ENCODE data around the gene COX20.

Gene COX20

DNA sequence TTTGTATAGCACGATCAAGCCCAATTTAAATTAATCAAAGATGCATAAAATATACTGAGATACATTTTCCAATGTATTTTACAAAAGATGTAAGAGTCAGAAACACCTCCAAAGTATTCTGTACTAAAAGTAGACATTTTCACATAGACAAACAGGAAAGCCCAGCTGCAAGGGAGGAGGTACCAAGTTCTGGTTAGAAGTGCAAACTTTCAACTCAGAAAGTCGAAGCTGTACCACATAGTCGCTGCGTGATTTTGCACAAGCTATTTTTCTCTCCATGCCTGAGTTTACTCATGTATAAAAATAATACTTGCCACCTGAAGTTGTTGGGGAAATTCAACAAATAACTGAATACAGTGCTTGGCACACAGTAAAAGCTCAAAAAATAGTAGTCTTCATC, 34.5 kb downstream of the COX20 start:
- DNase-seq (ENCODE audit: low read depth in 1 of 2, low spot score in 1 of 2): no peak

DNA sequence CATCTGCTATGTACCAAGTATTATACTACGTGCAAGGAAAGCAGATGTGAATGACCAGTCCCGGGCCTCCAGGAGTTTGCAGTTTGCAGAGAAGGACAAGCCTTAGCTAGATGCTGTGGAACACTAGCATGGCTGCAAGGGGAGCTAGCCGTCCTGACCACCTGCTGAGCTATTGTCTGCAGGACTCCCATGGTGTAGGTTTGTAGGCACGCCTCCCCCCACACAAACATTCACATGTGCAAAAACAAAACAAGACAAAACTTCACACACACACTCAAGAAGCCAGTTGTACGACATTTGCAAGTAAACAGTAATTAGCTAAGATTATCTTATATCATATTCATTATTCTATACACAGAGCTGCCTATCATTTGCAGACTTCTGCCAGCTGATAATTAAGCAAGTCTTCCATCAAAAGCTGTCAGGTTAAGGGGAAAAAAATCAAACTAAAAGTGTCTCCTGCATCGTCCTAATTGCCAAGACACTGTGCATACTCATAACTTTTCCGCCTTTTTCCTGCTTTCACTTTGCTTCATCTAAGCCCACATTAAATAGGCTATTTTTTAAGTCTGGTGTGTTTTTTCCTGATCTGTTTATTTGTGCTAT, 39.6 kb downstream of the COX20 start:
- no peak for DNase-seq (ENCODE audit: low read depth in 1 of 2, low spot score in 1 of 2)

DNA sequence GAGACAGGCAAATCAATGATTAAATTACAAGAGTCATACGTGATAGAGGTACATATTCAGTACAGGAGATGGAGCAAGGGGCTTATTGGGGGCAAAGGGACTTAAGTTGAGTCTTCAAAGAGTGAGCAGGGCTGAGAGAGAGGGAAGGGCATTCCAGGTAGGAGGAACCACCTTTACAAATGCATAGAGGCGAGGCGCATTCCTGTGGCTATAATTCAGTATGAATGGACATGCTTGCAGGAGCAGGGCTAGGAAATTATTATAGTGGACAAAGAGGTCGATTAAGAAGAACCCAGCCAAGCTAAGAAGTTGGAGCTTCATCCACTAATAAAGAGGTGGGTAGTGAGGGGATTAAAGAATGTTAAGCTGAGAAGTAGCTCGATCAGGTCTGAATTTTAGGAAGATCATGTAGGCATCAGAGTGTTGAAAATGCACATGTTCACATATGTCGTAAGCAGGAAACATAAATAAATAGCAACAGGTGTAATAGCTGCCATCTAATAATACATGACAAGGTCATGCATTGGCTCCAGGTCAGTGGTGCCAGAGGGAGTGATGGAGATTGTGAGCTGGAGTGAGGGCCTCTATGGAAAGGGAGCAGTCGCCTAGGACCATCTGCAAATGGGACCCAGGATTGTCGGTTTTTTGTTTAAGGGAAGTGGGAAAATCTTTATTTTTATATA, 40.9 kb downstream of the COX20 start:
- no peak for DNase-seq (ENCODE audit: low read depth in 1 of 2, low spot score in 1 of 2)

DNA sequence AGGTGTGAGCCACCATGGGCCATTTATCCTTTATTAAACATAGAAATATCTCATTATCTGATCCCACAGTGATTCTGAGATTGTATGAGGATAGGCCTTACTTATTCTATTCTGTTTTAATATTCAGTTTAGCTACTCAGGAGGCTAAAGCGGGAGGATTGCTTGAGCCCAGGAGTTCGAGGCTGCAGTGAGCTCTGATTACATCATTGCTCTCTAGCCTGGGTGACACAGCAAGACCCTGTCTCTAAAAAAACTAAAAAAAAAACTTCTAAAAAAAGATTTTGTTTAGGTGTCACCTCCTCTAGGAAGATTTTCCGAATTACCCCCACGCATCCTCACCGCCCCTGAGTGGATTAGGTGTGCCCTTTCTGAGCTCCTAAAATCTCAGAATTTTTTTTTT, 43.2 kb downstream of the COX20 start:
- DNase-seq (ENCODE audit: low read depth in 1 of 2, low spot score in 1 of 2): no peak

DNA sequence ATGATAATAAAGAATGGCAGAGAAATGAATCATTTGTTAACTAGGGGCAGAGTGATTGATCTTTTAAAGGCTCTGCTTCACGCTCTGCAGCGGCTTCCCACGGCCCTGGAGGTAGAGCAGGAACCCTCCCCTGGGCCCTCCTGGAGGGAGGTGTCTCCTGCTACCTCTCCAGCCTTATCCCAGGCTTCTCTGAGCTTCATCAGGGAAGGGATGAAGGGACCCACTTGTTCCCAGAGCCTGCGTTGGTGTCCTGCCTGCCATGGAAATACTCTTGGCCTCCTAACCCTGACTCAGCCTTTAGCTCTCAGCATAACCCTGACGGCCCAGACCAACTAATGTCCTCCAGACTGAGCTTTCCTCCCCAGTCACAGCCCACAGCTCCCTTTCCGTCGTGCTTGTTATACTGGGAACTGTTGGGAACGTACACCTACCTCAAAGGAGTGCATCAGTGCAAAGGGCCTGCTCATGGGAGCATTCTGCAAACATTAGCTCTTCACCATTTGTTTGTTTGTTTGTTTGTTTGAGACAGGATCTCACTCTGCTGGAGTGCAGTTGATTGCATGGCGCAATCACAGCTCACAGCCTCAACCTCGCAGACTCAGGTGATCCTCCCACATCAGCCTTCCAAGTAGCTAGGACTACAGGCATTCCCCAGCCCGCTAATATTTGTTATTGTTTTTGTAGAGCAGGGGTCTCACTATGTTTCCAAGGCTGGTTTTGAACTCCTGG, 46.3 kb downstream of the COX20 start:
- no peak for DNase-seq (ENCODE audit: low read depth in 1 of 2, low spot score in 1 of 2)

DNA sequence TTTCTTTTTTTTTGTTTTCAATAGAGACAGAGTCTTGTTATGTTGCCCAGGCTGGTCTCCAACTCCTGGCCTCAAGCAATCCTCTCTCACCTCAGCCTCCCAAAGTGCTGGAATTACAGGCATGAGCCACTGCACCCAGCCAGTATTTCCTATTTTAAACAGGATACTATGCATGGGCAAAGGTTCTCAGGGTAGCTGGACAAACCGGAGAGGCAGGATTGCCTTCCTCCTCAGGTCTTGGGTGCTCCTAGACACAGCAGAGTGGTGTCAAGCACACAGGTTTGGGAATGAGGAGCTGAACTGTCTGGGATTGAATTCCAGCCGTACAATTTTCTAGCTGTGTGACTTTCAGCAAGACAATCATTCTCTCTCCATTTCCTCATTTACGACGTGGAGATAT, 51.8 kb downstream of the COX20 start:
- no peak for DNase-seq (ENCODE audit: low read depth in 1 of 2, low spot score in 1 of 2)

DNA sequence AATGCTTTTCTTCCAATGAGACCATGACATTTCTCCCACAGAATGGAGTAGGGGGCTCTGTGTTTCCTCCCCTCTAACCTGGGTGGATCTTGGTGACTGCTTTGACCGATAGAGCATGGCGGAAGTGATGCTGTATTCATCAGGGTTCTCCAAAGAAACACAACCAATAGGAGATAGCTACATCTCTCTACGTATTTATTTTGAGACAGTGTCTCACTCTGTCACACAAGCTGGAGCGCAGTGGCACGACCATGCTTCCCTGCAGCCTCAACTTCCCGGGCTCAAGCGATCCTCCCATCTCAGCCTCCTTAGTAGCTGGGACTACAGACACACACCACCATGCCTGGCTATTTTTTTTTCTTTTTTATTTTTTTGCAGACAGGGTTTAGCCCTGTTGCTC, 58.4 kb downstream of the COX20 start:
- DNase-seq (ENCODE audit: low read depth in 1 of 2, low spot score in 1 of 2): no peak

Measured in stimulated activated CD4-positive, alpha-beta T cell treated with anti-CD3 and anti-CD28 coated beads, Interleukin-15, amount 100 ng/mL, for 1 hour (primary cell).